K562 (cell line): ENCODE results near the gene TRMT2A. TPM values are rescaled to one million over a fixed set of nuclear protein-coding genes. Genes with fewer than 3 reads are reported as not detected.

Source experiments
- HCFC1 ChIP-seq: IDR thresholded peaks from 2 replicates; pipeline ENCODE4 v1.6.1; 2012; ENCODE audit warnings: low read depth, low read length, improper control_type of control experiment
- JUND ChIP-seq, 2 experiments: IDR thresholded peaks; 2 replicates in 1 of 2; 3 replicates in 1 of 2; pipeline ENCODE4 v1.6.1; 2011; ENCODE audit warnings: borderline replicate concordance in 2 of 2, low read depth in 2 of 2, low read length in 2 of 2, improper control_type of control experiment in 1 of 2, missing biosample characterization in 1 of 2, missing genetic modification characterization in 1 of 2, missing genetic modification reagents in 1 of 2
- LCOR ChIP-seq: sonication (generic); formaldehyde crosslinking; IDR thresholded peaks from 2 replicates; pipeline ENCODE4 v1.8.0; 2022; ENCODE audit warnings: mild to moderate bottlenecking, missing genetic modification reagents
- REST ChIP-seq, 2 experiments: fragments of 450-650 bp; formaldehyde crosslinking in 1 of 2; IDR thresholded peaks; 2 replicates each; pipeline versions ENCODE4 v1.4.0 to v1.6.1; 2014 to 2020; ENCODE audit warnings: mild to moderate bottlenecking in 2 of 2, borderline replicate concordance in 1 of 2, low read depth in 1 of 2
- TEAD1 ChIP-seq, 2 experiments: fragments of 450-650 bp in 1 of 2; sonication (generic) in 1 of 2; formaldehyde crosslinking; IDR thresholded peaks; 2 replicates each; pipeline versions ENCODE4 v1.4.0 to v1.8.0; 2020 to 2022; ENCODE audit warnings: mild to moderate bottlenecking in 2 of 2, missing genetic modification reagents in 1 of 2
- ZFX ChIP-seq: sonication (generic); formaldehyde crosslinking; IDR thresholded peaks from 2 replicates; pipeline ENCODE4 v1.8.0; 2022; ENCODE audit warnings: mild to moderate bottlenecking, missing genetic modification reagents, moderate library complexity
- ZNF24 ChIP-seq: fragments of 450-650 bp; IDR thresholded peaks from 2 replicates; pipeline ENCODE4 v1.6.1; 2016
- ZNF740 ChIP-seq, 3 experiments: fragments of 200-800 bp in 1 of 3; sonication (Bioruptor generic) in 1 of 3; sonication (generic) in 1 of 3; formaldehyde crosslinking in 1 of 3; IDR thresholded peaks; 2 replicates each; pipeline versions ENCODE4 v1.6.1 to v1.8.0; 2016 to 2022; ENCODE audit warnings: mild to moderate bottlenecking in 2 of 3, missing compliant biosample characterization in 2 of 3, missing genetic modification characterization in 2 of 3, missing genetic modification reagents in 1 of 3
- polyA plus RNA-seq, 8 experiments: library from polyadenylated mRNA; depleted of rRNA in 4 of 8; stranded (reverse) in 5 of 8; unstranded in 3 of 8; fragments of >200 nt; fragmentation: Nextera tagmentation in 2 of 8; fragmentation: Illumina TruSeq in 1 of 8; extraction: Ambion mirVana in 2 of 8; extraction: Trizol in 1 of 8; gene quantifications; 2 replicates each; pipeline versions ENCODE4 v1.2.1 to v1.2.3, GENCODE V29; 2011 to 2014; ENCODE audit warnings: inconsistent platforms in 1 of 8, missing spikeins in 1 of 8
- total RNA-seq, 7 experiments: library from RNA; depleted of rRNA in 6 of 7; stranded (reverse); fragments of >200 nt in 6 of 7; fragmentation: Illumina TruSeq in 2 of 7; extraction: Trizol in 2 of 7; gene quantifications; 2 replicates each; pipeline versions ENCODE4 v1.2.1 to v1.2.3, GENCODE V29; 2011 to 2021; ENCODE audit warnings: low replicate concordance in 1 of 7
- TF ChIP-seq, protein P1 (sequence below): sonication (generic); formaldehyde crosslinking; IDR thresholded peaks from 2 replicates; pipeline ENCODE4 v1.8.0; 2022; ENCODE audit warnings: missing genetic modification reagents, mild to moderate bottlenecking, borderline replicate concordance
- TF ChIP-seq, protein P2 (sequence below), 2 experiments: fragments of 450-650 bp; conservative IDR thresholded peaks; 2 replicates each; pipeline ENCODE4 v1.6.1; 2017; ENCODE audit warnings: mild to moderate bottlenecking in 2 of 2, moderate library complexity in 2 of 2

The TRMT2A gene
- total and polyA plus RNA-seq, 9 of the 15 experiments (the other 6 are each of a cell fraction or from before 2014, with no cell fraction given), result 1.6 to 265 (median 140) TPM

DNA sequence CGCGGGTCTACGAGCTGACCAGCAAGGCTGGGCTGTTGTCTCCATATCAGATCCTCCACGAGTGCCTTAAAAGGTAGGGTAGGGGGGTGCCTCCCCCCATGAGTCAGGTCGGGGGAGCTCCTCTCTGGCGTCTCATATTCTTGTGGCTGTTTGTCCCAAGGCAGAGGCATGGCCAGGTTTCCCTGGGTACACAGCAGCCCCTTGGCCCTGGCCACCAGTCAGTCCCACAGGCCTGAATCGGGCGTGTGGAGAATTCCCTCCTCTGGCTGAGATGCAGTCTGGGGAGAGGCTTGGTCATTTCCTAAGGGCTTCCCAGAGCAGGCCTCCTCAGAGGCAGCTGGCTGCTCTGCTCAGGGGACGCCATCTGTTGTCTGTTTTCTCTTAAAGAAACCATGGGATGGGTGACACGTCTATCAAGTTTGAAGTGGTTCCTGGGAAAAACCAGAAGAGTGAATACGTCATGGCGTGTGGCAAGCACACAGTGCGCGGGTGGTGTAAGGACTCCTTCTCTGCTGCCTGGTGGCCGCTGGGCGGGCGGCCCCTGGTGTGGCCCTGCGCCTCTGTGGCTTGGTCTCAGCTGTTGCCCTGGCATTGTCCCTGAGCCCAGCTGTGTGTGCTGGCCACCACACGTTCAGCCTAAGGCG, 10.7 kb downstream of the TRMT2A start (continued):
- TF ChIP-seq JUND (IDR thresholded peaks at IDR 0.05; ENCODE audit: borderline replicate concordance, low read depth, low read length) (no peak), JUND (tag; IDR thresholded peaks at IDR 0.05; ENCODE audit: borderline replicate concordance, low read depth, low read length) (no peak), REST (IDR thresholded peaks at IDR 0.05; ENCODE audit: borderline replicate concordance) (no peak), REST (CRISPR knock-in tag; IDR thresholded peaks at IDR 0.05; ENCODE audit: low read depth) (no peak), ZNF740 (CRISPR knock-in tag; IDR thresholded peaks at IDR 0.05) (no peak), ZNF740 (tag; IDR thresholded peaks at IDR 0.05) (peak in 1 of 2 experiments; percentile 63; a peak in 1 of 4 replicates), HCFC1 (no peak; the same call in 1 of the 2 replicates), LCOR (CRISPR knock-in tag) (no peak), TEAD1 (CRISPR knock-in tag; IDR thresholded peaks at IDR 0.05) (no peak), ZFX (CRISPR knock-in tag) (no peak), ZNF24 (no peak)
- TF ChIP-seq, protein P1, sequence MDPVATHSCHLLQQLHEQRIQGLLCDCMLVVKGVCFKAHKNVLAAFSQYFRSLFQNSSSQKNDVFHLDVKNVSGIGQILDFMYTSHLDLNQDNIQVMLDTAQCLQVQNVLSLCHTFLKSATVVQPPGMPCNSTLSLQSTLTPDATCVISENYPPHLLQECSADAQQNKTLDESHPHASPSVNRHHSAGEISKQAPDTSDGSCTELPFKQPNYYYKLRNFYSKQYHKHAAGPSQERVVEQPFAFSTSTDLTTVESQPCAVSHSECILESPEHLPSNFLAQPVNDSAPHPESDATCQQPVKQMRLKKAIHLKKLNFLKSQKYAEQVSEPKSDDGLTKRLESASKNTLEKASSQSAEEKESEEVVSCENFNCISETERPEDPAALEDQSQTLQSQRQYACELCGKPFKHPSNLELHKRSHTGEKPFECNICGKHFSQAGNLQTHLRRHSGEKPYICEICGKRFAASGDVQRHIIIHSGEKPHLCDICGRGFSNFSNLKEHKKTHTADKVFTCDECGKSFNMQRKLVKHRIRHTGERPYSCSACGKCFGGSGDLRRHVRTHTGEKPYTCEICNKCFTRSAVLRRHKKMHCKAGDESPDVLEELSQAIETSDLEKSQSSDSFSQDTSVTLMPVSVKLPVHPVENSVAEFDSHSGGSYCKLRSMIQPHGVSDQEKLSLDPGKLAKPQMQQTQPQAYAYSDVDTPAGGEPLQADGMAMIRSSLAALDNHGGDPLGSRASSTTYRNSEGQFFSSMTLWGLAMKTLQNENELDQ (CRISPR knock-in tag), result no peak
- TF ChIP-seq, protein P2, sequence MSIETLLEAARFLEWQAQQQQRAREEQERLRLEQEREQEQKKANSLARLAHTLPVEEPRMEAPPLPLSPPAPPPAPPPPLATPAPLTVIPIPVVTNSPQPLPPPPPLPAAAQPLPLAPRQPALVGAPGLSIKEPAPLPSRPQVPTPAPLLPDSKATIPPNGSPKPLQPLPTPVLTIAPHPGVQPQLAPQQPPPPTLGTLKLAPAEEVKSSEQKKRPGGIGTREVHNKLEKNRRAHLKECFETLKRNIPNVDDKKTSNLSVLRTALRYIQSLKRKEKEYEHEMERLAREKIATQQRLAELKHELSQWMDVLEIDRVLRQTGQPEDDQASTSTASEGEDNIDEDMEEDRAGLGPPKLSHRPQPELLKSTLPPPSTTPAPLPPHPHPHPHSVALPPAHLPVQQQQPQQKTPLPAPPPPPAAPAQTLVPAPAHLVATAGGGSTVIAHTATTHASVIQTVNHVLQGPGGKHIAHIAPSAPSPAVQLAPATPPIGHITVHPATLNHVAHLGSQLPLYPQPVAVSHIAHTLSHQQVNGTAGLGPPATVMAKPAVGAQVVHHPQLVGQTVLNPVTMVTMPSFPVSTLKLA (conservative IDR thresholded peaks at IDR 0.05), result no peak
